GM19238 (cell line): Measurements from ENCODE around the gene SLC22A8.
"Not testable (repeated sequence)": the region's sequence is repeated elsewhere in the genome, so short reads cannot be mapped to it uniquely, and the experiment has no call there.

Experiments
- DNase-seq: peaks from one replicate; pipeline ENCODE4 v3.0.0; 2011; ENCODE audit warnings: low spot score; ENCODE audit not compliant: insufficient read length

SLC22A8 gene, protein sequence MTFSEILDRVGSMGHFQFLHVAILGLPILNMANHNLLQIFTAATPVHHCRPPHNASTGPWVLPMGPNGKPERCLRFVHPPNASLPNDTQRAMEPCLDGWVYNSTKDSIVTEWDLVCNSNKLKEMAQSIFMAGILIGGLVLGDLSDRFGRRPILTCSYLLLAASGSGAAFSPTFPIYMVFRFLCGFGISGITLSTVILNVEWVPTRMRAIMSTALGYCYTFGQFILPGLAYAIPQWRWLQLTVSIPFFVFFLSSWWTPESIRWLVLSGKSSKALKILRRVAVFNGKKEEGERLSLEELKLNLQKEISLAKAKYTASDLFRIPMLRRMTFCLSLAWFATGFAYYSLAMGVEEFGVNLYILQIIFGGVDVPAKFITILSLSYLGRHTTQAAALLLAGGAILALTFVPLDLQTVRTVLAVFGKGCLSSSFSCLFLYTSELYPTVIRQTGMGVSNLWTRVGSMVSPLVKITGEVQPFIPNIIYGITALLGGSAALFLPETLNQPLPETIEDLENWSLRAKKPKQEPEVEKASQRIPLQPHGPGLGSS

GRCh38 chr11:63015521-63016215 lies at the start of gene SLC22A8:
TSS of gene SLC22A8 (minus strand) at chr11:63015841. CDS start at chr11:63014958, 883 bp downstream.
- no peak for DNase-seq

DNA sequence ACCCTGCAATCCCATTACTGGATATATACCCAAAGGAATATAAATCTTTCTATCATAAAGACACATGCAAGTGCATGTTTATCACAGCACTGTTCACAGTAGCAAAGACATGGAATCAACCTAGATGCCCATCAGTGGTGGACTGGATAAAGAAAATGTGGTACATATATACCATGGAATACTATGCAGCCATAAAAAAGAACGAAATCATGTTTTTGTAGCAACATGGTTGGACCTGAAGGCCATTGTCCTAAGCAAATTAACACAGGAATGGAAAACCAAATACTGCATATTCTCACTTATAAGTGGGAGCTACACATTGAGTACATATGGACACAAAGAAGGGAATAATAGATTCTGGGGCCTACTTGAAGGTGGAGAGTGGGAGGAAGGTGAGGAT lies 30.6 kb upstream of the SLC22A8 start:
- DNase-seq, result not testable (repeated sequence)

- DNase-seq, result no peak
These were observed 27.0 kb upstream of the SLC22A8 start for GRCh38 chr11:63042596-63042995.

DNA sequence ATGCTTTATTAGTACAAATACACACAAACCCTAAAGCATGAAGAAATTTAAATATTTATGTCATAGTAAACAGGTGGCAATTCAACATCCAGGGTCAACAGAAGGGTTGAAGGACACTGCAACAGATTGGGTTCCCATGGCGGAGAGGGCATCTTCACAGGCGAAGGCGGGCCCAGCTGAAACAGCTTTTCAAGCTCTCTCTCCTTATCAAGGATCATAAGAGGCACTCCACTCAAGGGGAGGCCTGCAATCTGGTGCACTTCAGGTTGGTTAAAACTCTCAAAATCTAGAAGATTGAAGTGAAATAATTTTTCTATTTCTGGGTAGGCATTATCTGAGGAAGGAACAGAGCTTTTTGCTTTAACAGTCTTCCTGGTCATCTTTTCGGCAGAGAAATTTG lies 16.8 kb upstream of the SLC22A8 start:
- DNase-seq, result no peak

DNA sequence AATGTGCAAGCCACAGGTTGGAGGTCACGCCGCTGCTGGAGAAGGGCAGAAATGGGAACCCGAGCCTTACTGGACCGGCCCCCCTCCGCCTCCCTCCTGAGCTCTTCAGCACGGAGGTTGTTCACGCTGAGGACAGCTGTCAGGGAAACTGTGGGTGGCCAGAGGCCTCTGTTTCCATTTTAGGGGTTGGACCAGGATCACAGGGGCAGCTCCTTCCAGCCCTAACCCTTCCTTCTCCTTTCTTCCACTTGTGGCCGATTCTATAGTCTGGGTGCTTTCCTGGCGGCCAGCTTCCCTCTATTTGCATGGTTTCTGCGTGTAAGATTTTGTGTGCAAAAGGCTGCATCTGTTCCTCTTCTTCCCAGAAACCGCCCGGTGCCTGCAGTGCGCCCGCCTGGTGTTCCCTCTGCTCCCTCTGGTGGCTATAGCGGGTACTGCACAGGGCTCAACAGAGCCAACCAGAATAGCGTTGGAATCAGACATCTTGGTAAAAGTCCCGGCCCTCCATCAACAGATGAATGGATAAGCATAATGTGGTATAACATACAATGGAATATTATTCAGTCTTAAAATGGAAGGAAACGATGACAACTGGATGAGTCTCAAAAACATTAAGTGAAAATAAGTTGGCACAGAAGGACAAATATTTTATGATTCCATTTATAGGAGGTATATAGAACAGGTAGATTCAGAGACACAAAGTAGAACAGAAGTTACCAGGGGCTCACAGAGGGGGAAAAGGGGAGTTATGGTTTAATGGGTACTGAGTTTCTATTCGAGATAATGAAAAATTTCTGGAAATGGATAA lies 8.4 kb upstream of the SLC22A8 start:
- peak; percentile 75 for DNase-seq

GRCh38 chr11:63023222-63023814 lies 7.7 kb upstream of the SLC22A8 start:
- no peak for DNase-seq

DNA sequence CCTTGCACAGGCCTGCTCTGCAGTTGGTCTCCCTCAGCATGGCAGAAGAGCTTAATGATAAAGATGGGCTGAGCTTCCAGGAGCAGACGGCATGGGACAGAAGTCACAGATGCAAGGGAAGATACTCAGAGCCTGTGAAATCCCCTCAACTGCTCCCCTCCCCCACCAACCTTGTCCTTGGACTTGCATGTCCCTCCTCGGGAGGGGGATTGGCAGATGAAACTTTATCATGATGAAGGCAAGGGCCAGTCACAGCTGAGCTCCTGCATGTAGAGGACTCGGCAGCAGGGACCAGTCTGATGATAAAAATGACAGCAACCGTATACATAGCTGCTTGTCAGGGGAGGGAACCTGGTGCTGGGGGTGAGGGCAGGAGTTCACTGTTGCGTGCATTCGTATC lies 6.8 kb upstream of the SLC22A8 start:
- DNase-seq, result no peak

DNA sequence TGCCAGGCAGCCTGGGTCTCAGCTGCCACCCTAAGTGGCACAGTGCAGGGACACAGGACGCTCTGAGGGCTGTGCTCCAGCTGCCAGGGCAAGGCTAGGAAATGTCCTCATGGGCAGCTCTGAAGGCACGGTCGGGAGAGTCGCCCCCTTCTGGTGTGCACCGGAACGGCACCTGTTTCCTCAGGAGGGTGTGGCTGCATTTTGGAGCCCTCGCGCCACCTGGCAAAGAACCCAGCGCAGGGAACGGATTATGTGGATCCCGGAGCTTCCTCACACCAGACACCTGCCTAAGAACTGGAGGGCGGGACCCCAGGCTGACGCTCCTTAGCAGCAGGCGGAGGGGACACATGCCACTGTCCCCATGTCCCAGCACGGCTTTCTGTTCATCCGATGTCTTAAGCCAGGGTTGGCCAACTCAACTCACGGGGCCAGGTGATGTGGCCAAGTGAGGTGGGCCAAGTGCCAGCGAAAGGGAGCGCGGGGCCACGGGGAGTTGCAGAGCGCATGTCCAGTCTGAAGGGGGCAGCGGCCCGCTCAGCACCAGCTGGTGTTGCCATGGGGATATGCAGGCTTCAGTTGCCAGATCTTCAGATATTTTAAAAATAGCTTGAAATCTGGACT lies 5.1 kb upstream of the SLC22A8 start:
- no peak for DNase-seq

DNA sequence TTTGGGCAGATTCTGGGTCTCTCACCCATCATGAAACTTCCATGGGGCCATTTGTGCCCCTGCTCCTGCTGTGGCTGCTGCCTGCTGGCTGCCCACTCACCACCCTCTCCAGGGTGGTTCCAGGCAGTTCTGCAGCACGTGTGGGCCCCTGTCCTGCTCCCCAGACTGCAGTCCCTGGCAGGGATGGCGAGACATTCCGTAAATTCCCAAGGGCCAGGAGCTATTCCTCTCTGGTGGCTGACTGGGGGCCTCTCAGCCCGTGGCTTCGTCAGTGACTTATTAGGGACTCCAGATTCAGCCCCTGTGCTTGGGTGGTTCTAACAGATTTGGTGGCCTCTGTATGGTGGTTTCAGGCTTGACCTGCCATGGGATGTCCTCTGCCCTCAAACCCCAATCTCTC lies 3.9 kb upstream of the SLC22A8 start:
- DNase-seq, result no peak

DNA sequence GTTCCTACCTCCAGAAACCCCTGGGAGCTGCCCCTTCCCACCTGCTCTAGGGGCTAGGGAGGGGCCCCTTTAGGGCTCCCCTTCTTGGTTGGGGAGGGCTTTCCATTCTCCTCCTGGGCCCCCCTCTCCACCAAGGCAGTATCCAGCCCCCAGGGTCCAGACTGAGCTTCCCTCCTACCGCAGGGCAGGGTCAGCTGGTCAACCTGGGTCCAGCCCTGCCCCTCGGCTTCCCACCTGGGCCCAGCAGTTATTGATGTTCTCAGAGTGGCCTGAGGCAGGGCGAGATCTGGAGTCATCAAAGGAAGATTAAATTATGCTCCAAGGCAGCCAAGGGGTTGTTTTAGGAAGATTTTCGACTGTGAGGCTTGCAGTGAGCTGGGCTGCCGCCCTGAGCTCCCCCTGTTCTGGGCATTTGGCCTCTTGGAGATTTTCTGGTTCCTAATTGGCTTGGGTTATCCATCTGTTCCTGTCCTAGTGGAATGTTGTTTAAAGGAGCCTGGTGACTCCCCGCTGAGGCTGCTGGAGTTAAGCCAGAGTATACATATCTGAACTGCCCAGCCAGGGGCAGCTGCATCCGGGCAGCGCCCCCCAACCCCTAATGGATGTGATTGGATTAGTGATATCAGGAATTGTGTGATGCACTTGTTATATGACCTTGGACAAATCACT lies 1.8 kb upstream of the SLC22A8 start:
- no peak for DNase-seq

GRCh38 chr11:63014408-63015055 lies 1.1 kb downstream of the SLC22A8 start:
- DNase-seq, result no peak

GRCh38 chr11:63012839-63013238 lies 2.8 kb downstream of the SLC22A8 start:
- DNase-seq, result no peak

DNA sequence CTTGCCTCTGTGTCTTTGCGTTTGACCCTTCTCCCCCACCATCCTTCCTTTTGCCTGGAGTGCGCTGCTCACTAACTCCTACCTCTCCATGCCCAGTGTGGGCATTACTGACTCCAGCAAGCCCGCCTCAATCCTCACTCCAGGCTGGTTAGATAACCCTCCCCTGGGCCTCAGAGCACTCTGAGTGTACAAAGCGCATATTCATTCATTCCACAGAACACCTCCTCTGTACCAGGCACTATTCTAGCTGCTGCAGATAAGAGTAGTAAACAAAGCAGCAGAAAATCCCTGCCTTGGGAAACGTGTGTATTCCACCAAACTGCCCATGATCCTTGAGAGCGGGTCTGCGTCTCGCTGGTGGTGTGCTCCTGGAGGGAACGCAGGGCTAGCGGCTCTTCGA lies 3.2 kb downstream of the SLC22A8 start:
- no peak for DNase-seq

- DNase-seq, result no peak
These were observed 4.7 kb downstream of the SLC22A8 start for GRCh38 chr11:63010934-63011439.

DNA sequence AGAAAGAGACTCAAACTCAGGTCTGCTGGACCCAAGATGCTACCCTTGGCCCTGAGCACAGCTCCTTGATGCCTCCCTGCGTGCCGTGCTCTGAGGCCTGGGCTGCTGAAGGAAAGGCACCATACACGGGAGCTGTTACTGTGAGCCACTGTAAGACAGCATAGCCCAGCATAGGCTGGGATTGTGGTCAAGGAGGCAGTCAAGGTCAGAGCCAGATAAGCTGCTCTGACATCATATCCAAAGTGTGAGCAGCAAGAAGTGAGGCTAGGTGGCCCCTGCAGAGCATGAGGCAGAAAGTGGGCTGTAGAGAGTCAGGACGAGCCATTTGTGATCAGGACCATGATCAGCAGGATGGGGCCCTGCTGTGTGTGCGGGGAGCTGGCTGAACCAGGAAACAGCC lies 7.7 kb downstream of the SLC22A8 start:
- no peak for DNase-seq

GRCh38 chr11:63001456-63001855 lies 14.2 kb downstream of the SLC22A8 start:
- no peak for DNase-seq

DNA sequence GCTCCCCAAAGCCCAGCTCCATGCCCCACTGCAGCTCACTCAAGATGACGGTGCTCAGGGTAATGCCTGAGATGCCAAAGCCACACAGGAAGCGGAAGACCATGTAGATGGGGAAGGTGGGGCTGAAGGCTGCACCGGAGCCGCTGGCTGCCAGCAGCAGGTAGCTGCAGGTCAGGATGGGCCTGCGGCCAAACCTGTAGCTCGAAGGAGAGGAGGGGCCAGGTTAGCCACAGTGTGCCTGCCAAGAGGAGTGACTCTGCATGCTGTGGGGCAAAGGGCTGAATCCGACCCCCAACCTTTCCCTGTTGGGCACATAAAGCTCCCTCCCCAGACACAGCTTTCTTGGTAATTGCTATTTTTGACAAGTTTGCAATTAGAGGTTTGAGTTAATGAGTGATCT lies 16.0 kb downstream of the SLC22A8 start:
- DNase-seq, result no peak

DNA sequence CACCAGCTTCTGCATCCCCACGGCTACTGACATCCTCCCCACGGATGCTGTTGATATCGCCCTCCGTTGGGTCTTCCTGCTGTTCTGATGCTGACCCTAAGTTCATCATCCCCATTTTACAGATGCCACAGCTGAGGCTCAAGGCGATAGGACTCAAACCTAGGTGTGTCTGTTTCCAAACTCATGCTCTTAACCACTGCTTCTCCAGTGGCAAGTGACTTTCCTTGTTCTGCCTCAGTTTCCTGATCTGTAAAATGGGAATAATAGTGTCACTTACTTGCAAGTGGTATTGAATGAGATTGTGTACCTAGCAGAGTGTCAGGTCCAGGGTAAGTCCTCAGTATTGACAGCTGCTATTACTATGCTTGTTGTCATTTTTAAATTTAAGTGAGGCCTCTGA lies 16.5 kb downstream of the SLC22A8 start:
- no peak for DNase-seq

GRCh38 chr11:62996271-62996670 lies 19.4 kb downstream of the SLC22A8 start:
- no peak for DNase-seq

- DNase-seq, result no peak
These were observed 20.9 kb downstream of the SLC22A8 start for GRCh38 chr11:62994775-62995174.
